GM11168 (cell line): ENCODE measurements around the gene SNRNP35.

Experiments
- in situ Hi-C: fragments of 300-500 bp; cut with MboI; formaldehyde crosslinking; loops from one replicate; pipeline ENCODE4 v1.12.0; 2022; ENCODE audit warnings: low sequenced_read_pairs; ENCODE audit not compliant: unreplicated experiment

The SNRNP35 gene

DNA sequence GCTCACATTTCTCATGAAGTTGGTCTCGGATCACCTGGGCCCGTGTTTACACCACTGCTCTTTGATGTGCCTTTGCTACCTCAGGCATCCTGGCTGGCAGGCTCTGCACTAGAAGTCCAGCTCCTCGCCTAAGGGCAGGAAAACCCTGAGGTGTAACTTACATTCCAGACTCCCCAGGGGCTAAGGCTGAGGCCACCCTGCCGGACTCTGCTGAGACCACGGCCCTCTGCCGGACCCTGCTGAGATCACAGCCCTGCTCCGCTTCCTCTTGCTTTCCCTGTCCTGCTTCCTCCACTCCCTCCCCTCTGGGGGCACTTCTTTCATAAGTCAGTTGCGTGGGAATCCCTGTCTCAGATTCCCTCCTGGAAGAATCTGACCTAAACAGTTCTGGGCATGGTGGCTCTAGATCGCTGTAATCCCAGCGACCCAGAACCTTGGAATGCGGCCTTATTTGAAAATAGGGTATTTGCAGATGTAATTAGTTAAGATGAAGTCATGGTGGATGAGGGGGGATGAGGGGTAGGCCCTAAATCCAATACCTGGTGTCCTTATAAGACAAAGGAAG, 58.4 kb downstream of the SNRNP35 start:
- in situ Hi-C loops = no loop called here
